CD4-positive, alpha-beta memory T cell (primary cell): ENCODE data around the gene TTC33. TPM values are rescaled to one million over a fixed set of nuclear protein-coding genes. Genes with fewer than 3 reads are reported as not detected.

Experiments used
- CTCF ChIA-PET: fragments of 350-600 bp; sonication (Branson Sonifier 250); formaldehyde crosslinking; loops from one replicate; lab custom pipeline; 2021; ENCODE audit warnings: inconsistent platforms; ENCODE audit not compliant: partially characterized antibody; lab: Charles Lee
- POLR2A ChIA-PET: fragments of 350-600 bp; sonication (Branson Sonifier 250); formaldehyde crosslinking; loops from one replicate; lab custom pipeline; 2021; ENCODE audit not compliant: partially characterized antibody; lab: Charles Lee
- DNase-seq, 5 donors: peaks; one replicate each; pipeline versions ENCODE4 v3.0.0 to v3.0.0-alpha.2; 2020 to 2022; ENCODE audit warnings: mixed read lengths in 1 of 5
- H3K27ac ChIP-seq: one replicate; pipeline ENCODE4 v1.7.0; 2013; ENCODE audit warnings: low read depth, low read length
- H3K27me3 ChIP-seq: 2 replicates; pipeline ENCODE4 v1.7.0; 2013; ENCODE audit warnings: mild to moderate bottlenecking, low read length, moderate library complexity; ENCODE audit not compliant: insufficient read depth
- H3K36me3 ChIP-seq: 2 replicates; pipeline ENCODE4 v1.7.0; 2013; ENCODE audit warnings: mild to moderate bottlenecking, low read length, moderate library complexity; ENCODE audit not compliant: insufficient read depth
- H3K4me1 ChIP-seq: 2 replicates; pipeline ENCODE4 v1.7.0; 2013; ENCODE audit warnings: mild to moderate bottlenecking, low read length, moderate library complexity; ENCODE audit not compliant: insufficient read depth
- H3K4me3 ChIP-seq, 2 donors: one replicate each; pipeline ENCODE4 v1.7.0; 2013; ENCODE audit warnings: low read length in 2 of 2, mild to moderate bottlenecking in 1 of 2
- H3K9me3 ChIP-seq, 2 donors: one replicate each; pipeline ENCODE4 v1.7.0; 2013; ENCODE audit warnings: low read length in 2 of 2, control low read depth in 1 of 2; ENCODE audit not compliant: control insufficient read depth in 1 of 2
- H3K27ac Mint-ChIP-seq, 7 donors: one replicate each; pipeline ENCODE4 v1.8.0; 2020 to 2021; ENCODE audit warnings: mixed read lengths in 7 of 7, mild to moderate bottlenecking in 6 of 7, inconsistent platforms in 3 of 7, moderate library complexity in 3 of 7
- H3K27me3 Mint-ChIP-seq, 2 donors: one replicate each; pipeline ENCODE4 v1.8.0; 2020 to 2021; ENCODE audit warnings: mixed read lengths in 2 of 2
- H3K36me3 Mint-ChIP-seq, 2 donors: one replicate each; pipeline ENCODE4 v1.8.0; 2020 to 2021; ENCODE audit warnings: mixed read lengths in 2 of 2, inconsistent platforms in 1 of 2, mild to moderate bottlenecking in 1 of 2
- H3K4me1 Mint-ChIP-seq, 4 donors: one replicate each; pipeline ENCODE4 v1.8.0; 2020 to 2021; ENCODE audit warnings: mixed read lengths in 4 of 4, mild to moderate bottlenecking in 1 of 4
- H3K4me3 Mint-ChIP-seq, 8 donors: one replicate each; pipeline ENCODE4 v1.8.0; 2020 to 2021; ENCODE audit warnings: mixed read lengths in 8 of 8, mild to moderate bottlenecking in 7 of 8, moderate library complexity in 6 of 8, inconsistent platforms in 3 of 8
- H3K9me3 Mint-ChIP-seq, 8 donors: one replicate each; pipeline ENCODE4 v1.8.0; 2020 to 2021; ENCODE audit warnings: mixed read lengths in 8 of 8, mild to moderate bottlenecking in 5 of 8, inconsistent platforms in 3 of 8, moderate library complexity in 1 of 8
- intact Hi-C: fragments of 100-400 bp; cut with micrococcal nuclease; formaldehyde crosslinking; loops from one replicate; pipeline ENCODE4 v1.15.1; 2023
- polyA plus RNA-seq, 2 donors: library from polyadenylated mRNA; unstranded; fragments of 300-500 nt; fragmentation: Illumina TruSeq; gene quantifications; one replicate each; pipeline ENCODE4 v1.2.3, GENCODE V29; 2021
- total RNA-seq, 2 experiments: library from RNA; stranded (reverse); gene quantifications; one replicate each; pipeline ENCODE4 v1.2.3, GENCODE V29; 2021

The TTC33 gene
- total and polyA plus RNA-seq, 4 experiments from 2014 or later: 13.2 to 17.2 (median 15.7) TPM

DNA sequence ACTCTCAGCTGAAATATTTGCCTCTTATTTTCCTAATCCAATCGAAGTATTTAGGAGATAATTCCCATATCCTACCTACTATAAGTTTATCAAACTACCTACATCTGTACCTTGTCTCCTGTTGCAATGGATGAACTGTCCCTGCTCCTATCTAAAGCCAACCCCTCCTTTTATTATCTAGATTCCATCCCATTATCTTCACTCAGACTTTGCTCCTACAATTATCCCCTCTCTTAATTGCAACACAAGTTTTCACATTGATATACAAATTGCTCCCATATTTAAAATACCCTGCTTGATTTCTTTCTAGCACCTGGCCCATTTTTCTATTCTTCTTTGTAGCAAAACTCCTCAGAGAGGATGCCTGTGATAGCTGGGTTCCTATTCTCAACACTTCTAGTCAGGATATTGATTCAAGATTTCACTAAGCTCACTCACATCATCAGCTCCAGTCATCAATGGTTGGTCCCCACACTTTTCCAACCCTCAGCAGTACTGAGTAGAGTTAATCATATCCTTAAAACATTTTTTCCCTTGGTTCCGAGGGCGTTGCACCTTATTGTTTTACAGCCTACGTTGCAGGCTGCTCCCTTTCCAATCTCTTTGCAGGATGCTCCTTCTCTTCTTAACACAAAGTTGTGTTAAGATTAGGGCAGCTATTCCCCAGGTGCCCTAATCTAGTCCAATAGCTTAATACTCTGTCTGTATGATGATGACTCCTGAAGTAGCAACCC is 253.9 kb downstream of the TTC33 start:
- H3K27me3 ChIP-seq: no peaks in the 10 kb centered on the region
- intact Hi-C loops: loop anchor here (10.0 kb wide), 1 partner anchor 117 kb away; no protein-coding TSS in a partner anchor
- Mint-ChIP-seq H3K4me1 (peaks cover under 1 to 8% (median 3%) of the 10 kb centered on the region in 4 donors), H3K36me3 (no peaks in the 10 kb centered on the region), H3K4me3 (no peak overlapping the region), H3K27me3 (no peaks in the 10 kb centered on the region), H3K9me3 (no peaks in the 10 kb centered on the region), H3K27ac (no peak overlapping the region)
- H3K9me3 ChIP-seq: no peaks in the 10 kb centered on the region
- ChIA-PET POLR2A (no interaction called here), CTCF (no interaction called here)
- H3K4me1 ChIP-seq: peaks cover 2% of the 10 kb centered on the region
- no peak for DNase-seq
- H3K27ac ChIP-seq: no peak overlapping the region
- no peak overlapping the region for H3K4me3 ChIP-seq
- no peaks in the 10 kb centered on the region for H3K36me3 ChIP-seq

DNA sequence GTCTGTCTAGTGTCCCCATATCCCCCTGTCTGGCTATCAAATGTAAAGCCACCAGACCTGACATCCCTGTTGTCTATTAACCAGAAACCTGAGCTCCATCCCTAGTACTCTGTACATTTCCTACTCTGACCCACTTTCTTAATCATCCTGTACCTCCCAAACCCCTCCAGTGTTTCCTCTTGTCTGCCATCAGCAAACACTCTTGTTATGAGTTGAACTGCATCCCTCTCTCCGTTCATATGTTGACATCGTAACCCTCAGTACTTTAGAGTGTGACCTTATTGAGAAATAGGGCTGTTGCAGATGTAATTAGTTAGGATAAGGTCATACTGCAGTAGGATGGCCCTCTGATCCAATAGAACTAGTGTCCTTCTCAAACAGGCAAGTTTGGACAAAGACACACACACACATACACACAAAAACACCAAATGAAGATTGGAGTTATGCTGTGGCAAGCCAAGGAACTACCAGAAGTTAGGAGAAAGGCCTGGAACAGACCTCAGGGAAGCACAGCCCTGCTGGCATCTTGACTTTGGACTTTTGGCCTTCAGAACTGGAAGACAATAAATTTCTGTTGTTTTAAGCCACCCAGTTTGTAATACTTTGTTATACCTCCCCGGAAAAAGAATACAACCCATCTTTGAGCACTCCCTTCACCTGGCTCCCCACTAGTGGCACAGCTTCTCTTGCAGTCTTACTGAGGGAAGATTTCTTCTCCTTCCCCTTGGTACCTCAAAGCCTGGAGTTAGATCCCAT is 256.1 kb downstream of the TTC33 start:
- H3K27me3 Mint-ChIP-seq: no peaks in the 10 kb centered on the region
- H3K4me3 ChIP-seq: no peak overlapping the region
- POLR2A ChIA-PET: interaction anchor here (0.7 to 1.3 kb wide), 2 partner anchors 28 to 178 kb away, joined by 3 read pairs; no protein-coding TSS in a partner anchor
- intact Hi-C loops: loop anchor here (10.0 kb wide), 1 partner anchor 115 kb away; no protein-coding TSS in a partner anchor
- no peaks in the 10 kb centered on the region for H3K27me3 ChIP-seq
- H3K36me3 ChIP-seq: no peaks in the 10 kb centered on the region
- CTCF ChIA-PET: no interaction called here
- no peak overlapping the region for H3K27ac ChIP-seq
- no peak for DNase-seq
- no peak overlapping the region for H3K27ac Mint-ChIP-seq
- no peaks in the 10 kb centered on the region for H3K9me3 ChIP-seq
- H3K36me3 Mint-ChIP-seq: no peaks in the 10 kb centered on the region
- H3K4me3 Mint-ChIP-seq: no peak overlapping the region
- H3K9me3 Mint-ChIP-seq: no peaks in the 10 kb centered on the region
- H3K4me1 ChIP-seq: no peaks in the 10 kb centered on the region
- peaks cover 0 to 7% (median 3%) of the 10 kb centered on the region in 4 donors for H3K4me1 Mint-ChIP-seq

DNA sequence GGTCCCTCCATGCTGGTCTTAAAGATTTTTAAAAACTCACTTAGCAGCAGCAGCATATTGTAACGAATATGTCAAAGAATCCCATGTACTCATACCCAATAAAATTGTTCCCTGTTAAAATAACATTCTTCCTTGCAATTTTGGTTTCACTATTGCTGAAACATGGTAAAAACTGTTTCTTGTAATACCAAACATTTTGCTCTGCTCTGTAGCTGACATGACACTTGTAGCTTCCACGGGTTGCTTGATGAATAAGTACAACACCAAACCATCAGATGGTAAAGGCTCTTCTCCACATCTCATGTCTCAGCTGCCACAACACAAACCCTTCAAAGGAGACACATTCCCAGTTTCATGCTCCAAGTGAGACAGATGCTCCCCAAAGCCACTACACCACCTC is 256.8 kb downstream of the TTC33 start:
- Histone ChIP-seq H3K36me3 (no peaks in the 10 kb centered on the region), H3K27me3 (no peaks in the 10 kb centered on the region), H3K4me1 (no peaks in the 10 kb centered on the region), H3K27ac (no peak overlapping the region), H3K9me3 (no peaks in the 10 kb centered on the region), H3K4me3 (no peak overlapping the region)
- H3K36me3 Mint-ChIP-seq: no peaks in the 10 kb centered on the region
- no peaks in the 10 kb centered on the region for H3K27me3 Mint-ChIP-seq
- no peaks in the 10 kb centered on the region for H3K9me3 Mint-ChIP-seq
- H3K27ac Mint-ChIP-seq: no peak overlapping the region
- ChIA-PET CTCF (no interaction called here), POLR2A (interaction anchor here (0.7 to 1.3 kb wide), 2 partner anchors 28 to 179 kb away, joined by 3 read pairs; no protein-coding TSS in a partner anchor)
- H3K4me3 Mint-ChIP-seq: no peak overlapping the region
- no peak for DNase-seq
- H3K4me1 Mint-ChIP-seq: peaks cover 0 to 7% (median 3%) of the 10 kb centered on the region in 4 donors
- intact Hi-C loops: no loop called here

DNA sequence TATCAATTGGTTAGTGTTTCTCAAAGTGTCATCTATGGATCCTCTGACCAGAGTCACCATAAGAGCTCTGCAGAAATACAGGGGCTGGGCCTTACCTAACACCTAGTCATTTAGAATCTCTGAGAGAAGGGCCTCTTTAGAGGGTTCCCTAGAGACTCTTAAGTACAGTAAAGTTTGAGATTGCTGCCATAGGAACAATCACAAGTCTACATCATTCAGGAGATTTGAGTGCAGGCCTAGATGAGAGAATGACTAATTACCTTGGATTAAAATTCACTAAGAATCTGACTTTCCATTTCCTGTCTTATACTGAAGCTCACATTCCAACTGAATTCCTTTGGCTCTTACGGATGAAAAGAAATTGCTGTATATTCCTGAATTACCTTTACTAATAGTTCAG is 258.2 kb downstream of the TTC33 start:
- no peaks in the 10 kb centered on the region for H3K27me3 ChIP-seq
- H3K27ac ChIP-seq: no peak overlapping the region
- Mint-ChIP-seq H3K36me3 (no peaks in the 10 kb centered on the region), H3K4me3 (no peak overlapping the region), H3K27ac (no peak overlapping the region), H3K9me3 (peaks cover 0 to 4% (median 0%) of the 10 kb centered on the region in 8 donors), H3K4me1 (peaks cover 0 to 7% (median 1%) of the 10 kb centered on the region in 4 donors), H3K27me3 (no peaks in the 10 kb centered on the region)
- CTCF ChIA-PET: no interaction called here
- DNase-seq: no peak
- POLR2A ChIA-PET: interaction anchor here (1.1 kb wide), 1 partner anchor 87 kb away, joined by 3 read pairs; no protein-coding TSS in a partner anchor
- H3K36me3 ChIP-seq: no peaks in the 10 kb centered on the region
- H3K4me3 ChIP-seq: no peak overlapping the region
- intact Hi-C loops: no loop called here
- no peaks in the 10 kb centered on the region for H3K4me1 ChIP-seq
- H3K9me3 ChIP-seq: no peaks in the 10 kb centered on the region

DNA sequence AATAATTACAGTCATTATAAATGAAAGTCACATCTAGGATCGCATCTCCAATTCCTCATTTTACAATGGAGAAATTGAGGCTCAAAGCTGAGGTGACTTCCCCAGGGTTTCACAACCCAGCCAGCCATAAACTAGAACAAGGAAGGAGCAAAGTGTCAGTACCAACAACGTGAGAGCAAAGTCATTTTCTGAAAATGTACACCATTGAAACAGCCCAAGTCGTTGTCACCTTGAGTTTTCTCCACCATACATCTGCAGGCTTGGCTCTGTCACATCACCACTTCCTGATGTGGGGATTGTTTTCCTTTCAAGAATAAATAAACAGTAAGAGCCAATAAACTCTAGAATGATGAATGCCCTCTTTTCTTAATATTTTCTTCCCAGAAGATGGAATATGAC is 260.5 kb downstream of the TTC33 start:
- H3K36me3 Mint-ChIP-seq: no peaks in the 10 kb centered on the region
- Histone ChIP-seq H3K4me1 (peaks cover 5% of the 10 kb centered on the region), H3K9me3 (no peaks in the 10 kb centered on the region), H3K27ac (no peak overlapping the region), H3K27me3 (no peaks in the 10 kb centered on the region), H3K4me3 (no peak overlapping the region), H3K36me3 (no peaks in the 10 kb centered on the region)
- peaks cover 0 to 4% (median 0%) of the 10 kb centered on the region in 8 donors for H3K9me3 Mint-ChIP-seq
- DNase-seq: no peak
- intact Hi-C loops: no loop called here
- peak overlapping the region in 1 of 8 donors; percentile 21 for H3K4me3 Mint-ChIP-seq
- H3K27ac Mint-ChIP-seq: no peak overlapping the region
- CTCF ChIA-PET: no interaction called here
- peaks cover 2 to 7% (median 7%) of the 10 kb centered on the region in 4 donors for H3K4me1 Mint-ChIP-seq
- POLR2A ChIA-PET: no interaction called here
- H3K27me3 Mint-ChIP-seq: peaks cover 0 to 1% of the 10 kb centered on the region in 2 donors

DNA sequence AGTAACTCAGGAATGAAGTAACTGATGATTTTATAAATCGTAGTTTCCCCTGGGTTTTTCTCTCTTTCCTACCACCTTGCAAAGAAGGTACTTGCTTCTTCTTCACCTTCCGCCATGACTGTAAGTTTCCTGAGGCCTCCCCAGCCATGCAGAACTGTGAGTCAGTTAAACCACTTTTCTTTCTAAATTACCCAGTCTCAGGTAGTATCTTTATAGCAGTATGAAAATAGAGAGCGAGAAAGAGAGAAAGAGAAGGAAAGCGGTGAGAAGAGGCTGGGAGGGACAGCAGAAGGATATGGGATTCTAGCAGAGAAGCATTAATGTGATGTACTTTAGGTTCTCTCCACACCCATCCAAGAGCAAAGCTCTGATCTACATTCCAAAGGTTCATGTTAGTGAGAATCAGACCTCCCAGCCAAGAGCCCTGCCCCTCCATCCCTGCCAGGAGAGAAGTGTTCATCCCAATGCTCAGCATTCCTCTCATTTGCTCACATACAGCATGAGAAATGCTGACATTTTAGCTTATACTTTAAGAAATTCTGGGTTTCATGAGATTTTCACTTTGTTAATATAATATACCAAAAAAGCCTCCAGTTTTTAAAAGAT is 261.0 kb downstream of the TTC33 start:
- no peak overlapping the region for H3K4me3 ChIP-seq
- no peaks in the 10 kb centered on the region for H3K9me3 ChIP-seq
- no peaks in the 10 kb centered on the region for H3K36me3 Mint-ChIP-seq
- H3K9me3 Mint-ChIP-seq: peaks cover 0 to 4% (median 0%) of the 10 kb centered on the region in 8 donors
- DNase-seq: no peak
- no peak overlapping the region for H3K4me3 Mint-ChIP-seq
- intact Hi-C loops: no loop called here
- no peaks in the 10 kb centered on the region for H3K36me3 ChIP-seq
- H3K27ac ChIP-seq: no peak overlapping the region
- H3K27me3 Mint-ChIP-seq: peaks cover 0 to 1% of the 10 kb centered on the region in 2 donors
- ChIA-PET POLR2A (no interaction called here), CTCF (no interaction called here)
- H3K27me3 ChIP-seq: no peaks in the 10 kb centered on the region
- H3K4me1 Mint-ChIP-seq: peaks cover 2 to 8% (median 7%) of the 10 kb centered on the region in 4 donors
- H3K4me1 ChIP-seq: peaks cover 6% of the 10 kb centered on the region
- peak overlapping the region in 1 of 7 donors; percentile 58 for H3K27ac Mint-ChIP-seq

DNA sequence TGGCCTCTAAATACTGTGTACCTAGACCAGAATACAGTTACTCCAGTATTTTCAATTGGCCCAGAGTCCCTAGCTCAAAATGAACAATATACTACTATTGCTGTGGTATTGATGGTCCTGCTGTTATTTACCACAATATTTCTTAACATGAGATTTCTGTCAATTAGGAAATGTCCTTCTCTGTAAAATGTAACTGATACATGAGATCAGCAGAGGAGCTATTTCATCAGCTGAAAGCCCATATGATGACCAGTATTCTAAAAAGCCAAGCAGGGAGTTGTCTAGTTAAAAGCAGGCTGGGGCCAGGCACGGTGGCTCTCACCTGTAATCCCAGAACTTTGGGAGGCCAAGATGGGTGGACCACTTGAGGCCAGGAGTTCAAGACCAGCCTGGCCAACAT is 263.7 kb downstream of the TTC33 start:
- POLR2A ChIA-PET: interaction anchor here (0.5 kb wide), 1 partner anchor 234 kb away, joined by 3 read pairs; no protein-coding TSS in a partner anchor
- intact Hi-C loops: no loop called here

More for the DNA sequence above, 263.7 kb downstream of the TTC33 start:
- Histone ChIP-seq H3K27me3 (no peaks in the 10 kb centered on the region), H3K4me3 (no peak overlapping the region), H3K9me3 (no peaks in the 10 kb centered on the region), H3K36me3 (no peaks in the 10 kb centered on the region), H3K4me1 (peaks cover 8% of the 10 kb centered on the region), H3K27ac (no peak overlapping the region)
- Mint-ChIP-seq H3K27me3 (peaks cover 0 to 1% of the 10 kb centered on the region in 2 donors), H3K4me3 (no peak overlapping the region), H3K27ac (no peak overlapping the region), H3K9me3 (peaks cover 0 to 4% (median 0%) of the 10 kb centered on the region in 8 donors), H3K36me3 (no peaks in the 10 kb centered on the region), H3K4me1 (peaks cover 2 to 21% (median 9%) of the 10 kb centered on the region in 4 donors)
- DNase-seq: no peak
- CTCF ChIA-PET: no interaction called here
